GM12878 (cell line): ENCODE data around the gene RASD1. TPM values are rescaled to one million over a fixed set of nuclear protein-coding genes. Genes with fewer than 3 reads are reported as not detected.

Source experiments
- ATAC-seq: fragments of 200-7000 bp; cut with Tn5 transposase; 3 replicates; pipeline ENCODE4 v1.9.1; 2020; ENCODE audit warnings: mild to moderate bottlenecking, moderate library complexity
- BruUV-seq: library from RNA; stranded (reverse); fragments of 400-500 nt; replicated peaks from 2 replicates; lab custom pipeline; 2021; lab: Mats Ljungman, UMichigan
- CTCF ChIA-PET: fragments of 300-600 bp; sonication (Branson Sonifier 250); formaldehyde crosslinking; extraction: SDS; loops from one replicate; lab custom pipeline; 2021; ENCODE audit warnings: inconsistent platforms; lab: Yijun Ruan, JAX
- POLR2A ChIA-PET: fragments of 350-600 bp; formaldehyde crosslinking; extraction: SDS; loops from one replicate; lab custom pipeline; 2021; ENCODE audit warnings: inconsistent platforms; lab: Charles Lee
- RAD21 ChIA-PET: fragments of 300-600 bp; sonication (Branson Sonifier 250); formaldehyde crosslinking; loops from one replicate; lab custom pipeline; 2023; ENCODE audit warnings: antibody characterized with exemption; ENCODE audit not compliant: unreplicated experiment; lab: Charles Lee
- SMC1A ChIA-PET: fragments of 300-600 bp; sonication (Branson Sonifier 250); formaldehyde crosslinking; loops from one replicate; lab custom pipeline; 2023; ENCODE audit not compliant: unreplicated experiment, uncharacterized antibody; lab: Charles Lee
- DNase-seq: peaks from one replicate; pipeline ENCODE4 v3.0.0-alpha.2; 2011; ENCODE audit warnings: low read depth, low spot score
- FAIRE-seq: peaks from 3 replicates; lab custom pipeline; 2011; peaks lifted over from hg19 to GRCh38; lab: Jason Lieb, UNC
- H2AFZ ChIP-seq: 2 replicates; pipeline ENCODE4 v1.6.0; 2011; ENCODE audit warnings: low read depth, low read length, control low read depth; ENCODE audit not compliant: control insufficient read depth
- H3K27ac ChIP-seq: 2 replicates; pipeline ENCODE4 v1.5.1; 2011; ENCODE audit warnings: control low read depth; ENCODE audit not compliant: control insufficient read depth, insufficient read depth
- H3K27me3 ChIP-seq, 2 experiments: replicated peaks in 1 of 2; 2 replicates each; pipeline versions ENCODE4 v1.6.0 to v1.6.1; 2011; ENCODE audit warnings: low read length in 1 of 2; ENCODE audit not compliant: control insufficient read depth in 2 of 2, insufficient read depth in 2 of 2
- H3K36me3 ChIP-seq, 2 experiments: 2 replicates each; pipeline ENCODE4 v1.5.1; 2011; ENCODE audit warnings: low read length in 1 of 2; ENCODE audit not compliant: control insufficient read depth in 2 of 2, insufficient read depth in 2 of 2
- H3K4me1 ChIP-seq: 2 replicates; pipeline ENCODE4 v1.6.1; 2011; ENCODE audit warnings: mild to moderate bottlenecking, low read length, moderate library complexity, mixed read lengths; ENCODE audit not compliant: control insufficient read depth, insufficient read depth
- H3K4me2 ChIP-seq: 2 replicates; pipeline ENCODE4 v1.6.0; 2011; ENCODE audit warnings: control low read depth; ENCODE audit not compliant: control insufficient read depth, insufficient read depth
- H3K4me3 ChIP-seq: fragments of 200-600 bp; sonication (generic); 2 replicates; pipeline ENCODE4 v1.5.1; 2016
- H3K79me2 ChIP-seq: 2 replicates; pipeline ENCODE4 v1.6.0; 2011; ENCODE audit warnings: low read length; ENCODE audit not compliant: control insufficient read depth, insufficient read depth
- H3K9ac ChIP-seq: 2 replicates; pipeline ENCODE4 v1.8.0; 2011; ENCODE audit warnings: low read length, control low read depth, mixed read lengths; ENCODE audit not compliant: control insufficient read depth, insufficient read depth
- H3K9me3 ChIP-seq: replicated peaks from 3 replicates; pipeline ENCODE4 v1.5.1; 2011; ENCODE audit warnings: mild to moderate bottlenecking, low read length; ENCODE audit not compliant: control insufficient read depth, insufficient read depth
- H4K20me1 ChIP-seq: 2 replicates; pipeline ENCODE4 v1.6.0; 2011; ENCODE audit not compliant: control insufficient read depth, insufficient read depth
- EP300 ChIP-seq, 2 experiments: fragments of 150-350 bp in 1 of 2; IDR thresholded peaks; 2 replicates each; pipeline ENCODE4 v1.6.1; 2011 to 2012; ENCODE audit warnings: low read depth in 2 of 2, low read length in 2 of 2, borderline replicate concordance in 1 of 2, improper control_type of control experiment in 1 of 2, inconsistent platforms in 1 of 2; ENCODE audit not compliant: control insufficient read depth in 1 of 2
- GABPA ChIP-seq: IDR thresholded peaks from 2 replicates; pipeline ENCODE4 v1.6.1; 2014; ENCODE audit warnings: antibody characterized with exemption, low read depth, mild to moderate bottlenecking, inconsistent platforms
- ZBED1 ChIP-seq: IDR thresholded peaks from 2 replicates; pipeline ENCODE4 v1.6.1; 2016; ENCODE audit warnings: borderline replicate concordance
- ZBTB33 ChIP-seq: fragments of 450-650 bp; IDR thresholded peaks from 2 replicates; pipeline ENCODE4 v1.6.1; 2017; ENCODE audit warnings: mild to moderate bottlenecking
- WGBS: methylation state at CpG from one replicate; pipeline ENCODE4 v1.1.6; 2016; ENCODE audit warnings: low lambda C conversion rate; ENCODE audit not compliant: insufficient replicate concordance, insufficient coverage; ENCODE audit errors: missing lambda C conversion rate; 5-methylcytosine and 5-hydroxymethylcytosine counted together
- in situ Hi-C: fragments of 300-500 bp; cut with MboI; formaldehyde crosslinking; loops from 9 replicates; pipeline ENCODE4 v1.14.3; 2018; ENCODE audit warnings: mixed read lengths
- intact Hi-C: fragments of 100-400 bp; cut with micrococcal nuclease; formaldehyde crosslinking; loops from one replicate; pipeline ENCODE4 v1.14.2; 2022; ENCODE audit not compliant: unreplicated experiment
- polyA plus RNA-seq, 11 experiments: library from polyadenylated mRNA; depleted of rRNA in 4 of 11; unstranded in 6 of 11; stranded (reverse) in 5 of 11; fragments of >200 nt; fragmentation: Nextera tagmentation in 4 of 11; fragmentation: Illumina TruSeq in 1 of 11; extraction: Ambion mirVana in 4 of 11; extraction: Trizol in 1 of 11; gene quantifications; 1 replicate in 1 of 11; 2 replicates in 10 of 11; pipeline versions ENCODE4 v1.2.1 to v1.2.3, GENCODE V29; 2011 to 2016; ENCODE audit warnings: inconsistent platforms in 2 of 11, missing spikeins in 2 of 11, low read depth in 1 of 11
- total RNA-seq, 4 experiments: library from RNA; depleted of rRNA in 3 of 4; stranded (reverse); fragments of >200 nt in 3 of 4; fragmentation: Illumina TruSeq in 1 of 4; extraction: Trizol in 1 of 4; gene quantifications; 2 replicates each; pipeline versions ENCODE4 v1.2.1 to v1.2.3, GENCODE V29; 2013 to 2021
- TF ChIP-seq, protein P1 (sequence below): IDR thresholded peaks from 2 replicates; pipeline ENCODE4 v1.6.1; 2011; ENCODE audit warnings: low read depth, low read length, improper control_type of control experiment, borderline replicate concordance

RASD1 gene
- total and polyA plus RNA-seq, 10 of the 15 experiments (the other 5 are each of a cell fraction or from before 2014, with no cell fraction given), result 0.14 to 0.33 TPM; not detected in 8

GRCh38 chr17:17528696-17529652, 32.8 kb upstream of the RASD1 start:
- no peaks in the 10 kb centered on the region for H3K9me3 ChIP-seq
- no peaks in the 10 kb centered on the region for H3K36me3 ChIP-seq
- H3K4me3 ChIP-seq, result no peak overlapping the region
- no peak overlapping the region for H2AFZ ChIP-seq
- no peaks in the 10 kb centered on the region for H3K4me1 ChIP-seq
- WGBS, result 57% methylated on average over 22 of the region's 22 CpGs
- H3K4me2 ChIP-seq, result no peak overlapping the region
- CTCF ChIA-PET, result no interaction called here
- ATAC-seq, result no peak
- no peak overlapping the region for H3K9ac ChIP-seq
- RAD21 ChIA-PET, result interaction anchor here (0.6 kb wide), 2 partner anchors 15 to 112 kb away, joined by 3 to 5 read pairs; no protein-coding TSS in a partner anchor
- no peak for FAIRE-seq
- H3K27me3 ChIP-seq, result no peaks in the 10 kb centered on the region; a peak in 1 of 4 replicates
- BruUV-seq, result no TSS peak
- H3K79me2 ChIP-seq, result no peaks in the 10 kb centered on the region
- TF ChIP-seq ZBED1 (no peak), EP300 (IDR thresholded peaks at IDR 0.05; ENCODE audit: borderline replicate concordance in 1 of 2, control insufficient read depth in 1 of 2, low read depth in 2 of 2, low read length in 2 of 2) (no peak)
- H3K27ac ChIP-seq, result no peak overlapping the region
- no peak for DNase-seq
- in situ Hi-C loops (no loop called here), intact Hi-C loops (no loop called here)
- no peaks in the 10 kb centered on the region for H4K20me1 ChIP-seq
- POLR2A ChIA-PET, result no interaction called here
- SMC1A ChIA-PET, result no interaction called here

- ChIA-PET POLR2A (no interaction called here), CTCF (no interaction called here), SMC1A (no interaction called here), RAD21 (interaction anchor here (0.6 kb wide), 1 partner anchor 16 kb away, joined by 5 read pairs; no protein-coding TSS in a partner anchor)
- no peak overlapping the region for H2AFZ ChIP-seq
- 53% methylated on average over 17 of the region's 17 CpGs for WGBS
- H3K4me2 ChIP-seq, result no peak overlapping the region
- H3K4me3 ChIP-seq, result no peak overlapping the region
- intact Hi-C loops, result no loop called here
- H3K79me2 ChIP-seq, result no peaks in the 10 kb centered on the region
- FAIRE-seq (no peak), DNase-seq (no peak), ATAC-seq (no peak)
- BruUV-seq, result no TSS peak
- no peaks in the 10 kb centered on the region; a peak in 1 of 4 replicates for H3K27me3 ChIP-seq
- H3K9me3 ChIP-seq, result no peaks in the 10 kb centered on the region
- H4K20me1 ChIP-seq, result no peaks in the 10 kb centered on the region
- H3K36me3 ChIP-seq, result no peaks in the 10 kb centered on the region
- no peaks in the 10 kb centered on the region for H3K4me1 ChIP-seq
- H3K27ac ChIP-seq, result no peak overlapping the region
- in situ Hi-C loops, result no loop called here
- no peak overlapping the region for H3K9ac ChIP-seq
- TF ChIP-seq ZBTB33 (no peak), GABPA (no peak)
- TF ChIP-seq, protein P1, sequence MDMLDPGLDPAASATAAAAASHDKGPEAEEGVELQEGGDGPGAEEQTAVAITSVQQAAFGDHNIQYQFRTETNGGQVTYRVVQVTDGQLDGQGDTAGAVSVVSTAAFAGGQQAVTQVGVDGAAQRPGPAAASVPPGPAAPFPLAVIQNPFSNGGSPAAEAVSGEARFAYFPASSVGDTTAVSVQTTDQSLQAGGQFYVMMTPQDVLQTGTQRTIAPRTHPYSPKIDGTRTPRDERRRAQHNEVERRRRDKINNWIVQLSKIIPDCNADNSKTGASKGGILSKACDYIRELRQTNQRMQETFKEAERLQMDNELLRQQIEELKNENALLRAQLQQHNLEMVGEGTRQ, result no peak
These were observed 31.8 kb upstream of the RASD1 start for GRCh38 chr17:17527956-17528500.
